ENCODE data around the gene PTGDS.

DNA sequence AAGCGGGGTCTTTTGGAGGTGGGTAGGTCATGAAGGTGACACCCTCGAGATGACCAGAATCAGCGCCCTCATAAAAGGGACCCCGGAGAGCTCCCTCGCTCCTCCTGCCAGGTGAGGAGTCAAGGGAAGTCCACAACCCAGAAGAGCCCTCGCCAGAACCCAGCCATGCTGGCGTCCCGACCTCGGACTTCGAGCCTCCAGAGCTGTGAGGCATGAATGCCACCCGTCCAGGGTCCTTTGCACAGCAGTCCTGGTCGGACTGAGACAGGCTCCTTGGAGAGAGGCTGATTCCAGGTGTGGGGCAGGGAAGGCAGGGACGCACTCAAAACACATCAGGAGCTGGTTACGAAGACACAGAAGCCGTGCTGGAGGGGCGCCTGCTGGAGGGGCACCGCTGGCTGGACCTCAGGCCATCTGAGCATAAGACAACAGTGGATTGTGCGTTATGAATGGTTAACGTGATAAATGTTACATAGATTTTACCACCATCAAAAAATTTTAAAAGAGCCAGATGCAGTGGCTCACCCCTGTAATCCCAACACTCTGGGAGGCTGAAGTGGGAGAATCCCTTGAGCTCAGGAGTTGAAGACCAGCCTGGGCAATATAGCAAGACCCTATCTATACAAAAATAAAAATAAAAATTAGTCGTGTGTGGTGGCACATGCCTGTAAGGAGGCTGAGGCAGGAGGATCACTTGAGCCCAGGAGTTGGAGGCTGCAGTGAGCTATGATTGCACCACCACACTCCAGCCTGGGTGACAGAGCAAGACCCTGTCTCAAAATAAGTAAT, 24.7 kb downstream of the PTGDS start:
- TF ChIP-seq EP300 (IDR thresholded peaks at IDR 0.05) (no peak), POLR2A (IDR thresholded peaks at IDR 0.05; ENCODE audit: low read depth) (no peak)

Measured in esophagus muscularis mucosa (tissue), 2 donors.